CD4-positive, alpha-beta T cell treated with Interleukin-17A for 1 hour (primary cell): ENCODE data around the gene TGFBR2.

Experiments used
- DNase-seq: peaks from one replicate; pipeline ENCODE4 v3.0.0-alpha.2; 2020

Gene TGFBR2

GRCh38 chr3:30604093-30604492 lies 2.3 kb upstream of the TGFBR2 start:
- DNase-seq = peak; percentile 33

GRCh38 chr3:30604558-30604957 lies 1.8 kb upstream of the TGFBR2 start:
- DNase-seq = no peak

- no peak for DNase-seq
These were observed 1.4 kb upstream of the TGFBR2 start for GRCh38 chr3:30605005-30605404.

GRCh38 chr3:30605706-30606300 lies 598 bp upstream of the TGFBR2 start:
- DNase-seq = no peak

GRCh38 chr3:30607032-30607833 lies 832 bp downstream of the TGFBR2 start:
- DNase-seq = peak; percentile 67

- DNase-seq = no peak
These were observed 2.2 kb downstream of the TGFBR2 start for GRCh38 chr3:30608598-30608947.

- no peak for DNase-seq
These were observed 3.7 kb downstream of the TGFBR2 start for GRCh38 chr3:30609930-30610701.

- peak; percentile 30 for DNase-seq
These were observed 4.4 kb downstream of the TGFBR2 start for GRCh38 chr3:30610702-30611368.

- peak; percentile 59 for DNase-seq
These were observed 5.4 kb downstream of the TGFBR2 start for GRCh38 chr3:30611613-30612436.

GRCh38 chr3:30612437-30613132 lies 6.2 kb downstream of the TGFBR2 start:
- DNase-seq = peak; percentile 28

- DNase-seq = no peak
These were observed 6.9 kb downstream of the TGFBR2 start for GRCh38 chr3:30613133-30613825.

GRCh38 chr3:30614373-30614772 lies 8.0 kb downstream of the TGFBR2 start:
- no peak for DNase-seq

- no peak for DNase-seq
These were observed 8.5 kb downstream of the TGFBR2 start for GRCh38 chr3:30614943-30615342.

GRCh38 chr3:30615615-30616346 lies 9.4 kb downstream of the TGFBR2 start:
- no peak for DNase-seq

- no peak for DNase-seq
These were observed 10.1 kb downstream of the TGFBR2 start for GRCh38 chr3:30616347-30617027.

GRCh38 chr3:30617069-30617468 lies 10.7 kb downstream of the TGFBR2 start:
- no peak for DNase-seq

GRCh38 chr3:30617653-30618052 lies 11.3 kb downstream of the TGFBR2 start:
- no peak for DNase-seq

GRCh38 chr3:30618526-30618925 lies 12.1 kb downstream of the TGFBR2 start:
- no peak for DNase-seq

- no peak for DNase-seq
These were observed 12.9 kb downstream of the TGFBR2 start for GRCh38 chr3:30619318-30619717.
